NCI-H82 treated with DMSO at 0.1 percent for 48 hours (cell line): ENCODE results near the gene TESMIN.

Experiments used
- DNase-seq: peaks from one replicate; lab custom pipeline; 2025; ENCODE audit not compliant: unreplicated experiment; lab: John Stamatoyannopoulos, UW

TESMIN gene

GRCh38 chr11:68751331-68751856, at the start of gene TESMIN:
Gene TESMIN, minus strand, starts transcription at chr11:68751520. Its CDS starts 860 bp downstream, at chr11:68750660.
- DNase-seq: peak; percentile 37

GRCh38 chr11:68798221-68798813, 47.0 kb upstream of the TESMIN start:
- no peak for DNase-seq

- DNase-seq: no peak
These were observed 45.5 kb upstream of the TESMIN start for GRCh38 chr11:68796801-68797200.

GRCh38 chr11:68792400-68792966, 41.2 kb upstream of the TESMIN start:
- DNase-seq: no peak

GRCh38 chr11:68784653-68785052, 33.3 kb upstream of the TESMIN start:
- DNase-seq: no peak

- DNase-seq: no peak
These were observed 32.0 kb upstream of the TESMIN start for GRCh38 chr11:68783216-68783821.

- no peak for DNase-seq
These were observed 31.4 kb upstream of the TESMIN start for GRCh38 chr11:68782711-68783110.

GRCh38 chr11:68780829-68781228, 29.5 kb upstream of the TESMIN start:
- no peak for DNase-seq

- DNase-seq: no peak
These were observed 26.9 kb upstream of the TESMIN start for GRCh38 chr11:68778205-68778604.

GRCh38 chr11:68776442-68777235, 25.3 kb upstream of the TESMIN start:
- DNase-seq: no peak

GRCh38 chr11:68775951-68776388, 24.6 kb upstream of the TESMIN start:
- no peak for DNase-seq

- no peak for DNase-seq
These were observed 22.9 kb upstream of the TESMIN start for GRCh38 chr11:68774194-68774585.

GRCh38 chr11:68773521-68774193, 22.3 kb upstream of the TESMIN start:
- DNase-seq: no peak

GRCh38 chr11:68772936-68773335, 21.6 kb upstream of the TESMIN start:
- DNase-seq: no peak

- no peak for DNase-seq
These were observed 19.5 kb upstream of the TESMIN start for GRCh38 chr11:68770781-68771180.

GRCh38 chr11:68767672-68768071, 16.4 kb upstream of the TESMIN start:
- no peak for DNase-seq

GRCh38 chr11:68766786-68767185, 15.5 kb upstream of the TESMIN start:
- no peak for DNase-seq

- no peak for DNase-seq
These were observed 13.4 kb upstream of the TESMIN start for GRCh38 chr11:68764746-68765145.

GRCh38 chr11:68763926-68764657, 12.8 kb upstream of the TESMIN start:
- no peak for DNase-seq

- no peak for DNase-seq
These were observed 11.9 kb upstream of the TESMIN start for GRCh38 chr11:68763181-68763721.
